ENCODE measurements around the gene USP19. TPM values are rescaled to one million over a fixed set of nuclear protein-coding genes. Genes with fewer than 3 reads are reported as not detected.
A peak's percentile ranks its signal among the peaks of the same experiment; 100 is the strongest.

USP19 gene
- total RNA-seq, 2 experiments from 2014 or later = 63.5 to 72.6 TPM

DNA sequence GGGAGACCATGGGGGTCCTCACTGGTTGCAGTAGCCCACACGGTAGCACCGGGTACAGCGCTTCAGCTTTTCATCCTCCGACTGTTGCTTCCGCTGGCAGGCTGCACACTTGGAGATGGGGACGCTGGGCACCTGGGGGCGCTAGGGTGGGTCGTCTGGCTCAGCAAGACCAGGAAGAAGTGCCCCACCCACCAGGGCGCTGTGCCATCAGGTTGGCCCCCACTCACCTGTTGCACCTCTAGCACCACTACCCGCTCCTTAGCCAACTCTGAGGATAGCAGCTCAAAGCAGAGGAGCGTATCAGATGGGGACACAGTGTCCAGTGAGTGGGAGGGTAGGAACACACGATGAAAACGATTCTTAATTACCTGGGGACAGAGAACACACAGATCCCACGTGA is 8.4 kb downstream of the USP19 start:
- ChIA-PET POLR2A (no interaction called here), CTCF (interaction anchor here (2.4 kb wide), 1 partner anchor 17 kb away, joined by 10 read pairs; no protein-coding TSS in a partner anchor)

GRCh38 chr3:49111347-49111746 is 9.3 kb downstream of the USP19 start:
- H3K27ac Mint-ChIP-seq = no peak overlapping the region
- H3K27me3 Mint-ChIP-seq = no peaks in the 10 kb centered on the region
- no peak for DNase-seq
- no peaks in the 10 kb centered on the region for H3K4me1 Mint-ChIP-seq
- POLR2A ChIA-PET = no interaction called here
- CTCF ChIA-PET = interaction anchor here (2.4 to 3.8 kb wide), 2 partner anchors 10 to 16 kb away, joined by 10 to 17 read pairs; partner anchors contain the start of gene USP19
- H3K36me3 Mint-ChIP-seq (ENCODE audit: low read depth) = peaks cover 48% of the 10 kb centered on the region
- H3K4me3 Mint-ChIP-seq = no peak overlapping the region
- no peaks in the 10 kb centered on the region for H3K9me3 Mint-ChIP-seq

More for the DNA sequence above, 8.4 kb downstream of the USP19 start:
- Mint-ChIP-seq H3K27ac (no peak overlapping the region), H3K36me3 (ENCODE audit: low read depth) (peaks cover 51% of the 10 kb centered on the region), H3K4me3 (no peak overlapping the region), H3K4me1 (no peaks in the 10 kb centered on the region), H3K27me3 (no peaks in the 10 kb centered on the region), H3K9me3 (no peaks in the 10 kb centered on the region)
- no peak for DNase-seq

GRCh38 chr3:49110780-49111179 is 9.8 kb downstream of the USP19 start:
- CTCF ChIA-PET = interaction anchor here (2.4 to 3.8 kb wide), 2 partner anchors 10 to 15 kb away, joined by 10 to 17 read pairs; partner anchors contain the start of gene USP19
- H3K27me3 Mint-ChIP-seq = no peaks in the 10 kb centered on the region
- POLR2A ChIA-PET = no interaction called here
- no peaks in the 10 kb centered on the region for H3K9me3 Mint-ChIP-seq
- no peak overlapping the region for H3K27ac Mint-ChIP-seq
- peaks cover 4% of the 10 kb centered on the region for H3K4me1 Mint-ChIP-seq
- H3K4me3 Mint-ChIP-seq = no peak overlapping the region
- no peak for DNase-seq
- peaks cover 43% of the 10 kb centered on the region for H3K36me3 Mint-ChIP-seq (ENCODE audit: low read depth)

GRCh38 chr3:49108346-49108745 is 12.3 kb downstream of the USP19 start:
- no peaks in the 10 kb centered on the region for H3K9me3 Mint-ChIP-seq
- no peak overlapping the region for H3K4me3 Mint-ChIP-seq
- ChIA-PET CTCF (interaction anchor here (1.3 to 3.8 kb wide), 2 partner anchors 13 to 14 kb away, joined by 7 to 17 read pairs; partner anchors contain the start of genes QRICH1 and USP19), POLR2A (no interaction called here)
- no peak overlapping the region for H3K27ac Mint-ChIP-seq
- H3K4me1 Mint-ChIP-seq = peaks cover 24% of the 10 kb centered on the region
- H3K27me3 Mint-ChIP-seq = no peaks in the 10 kb centered on the region
- no peak for DNase-seq
- peaks cover 35% of the 10 kb centered on the region for H3K36me3 Mint-ChIP-seq (ENCODE audit: low read depth)

GRCh38 chr3:49104427-49105291 is 16.0 kb downstream of the USP19 start, which contains the start of gene QARS1:
TSS of gene QARS1 (minus strand) at chr3:49104757. CDS start at chr3:49104733, 24 bp downstream.
- CTCF ChIA-PET = interaction anchor here (0.9 to 4.2 kb wide), 4 partner anchors 10 to 115 kb away, joined by 3 to 24 read pairs (median 4); partner anchors contain the start of genes NDUFAF3 and QRICH1
- DNase-seq = peak; percentile 94
- peak within 1 kb of the TSS; percentile 99 for H3K4me3 Mint-ChIP-seq
- H3K36me3 Mint-ChIP-seq (ENCODE audit: low read depth) = peaks cover 45% of the 10 kb centered on the region
- H3K27me3 Mint-ChIP-seq = no peaks in the 10 kb centered on the region
- H3K4me1 Mint-ChIP-seq = peaks cover 30% of the 10 kb centered on the region
- H3K9me3 Mint-ChIP-seq = no peaks in the 10 kb centered on the region
- POLR2A ChIA-PET = interaction anchor here (1.0 kb wide), 2 partner anchors 9 to 10 kb away, joined by 3 to 4 read pairs; no protein-coding TSS in a partner anchor
- H3K27ac Mint-ChIP-seq = peak within 1 kb of the TSS; percentile 99

- H3K27me3 Mint-ChIP-seq = no peaks in the 10 kb centered on the region
- peaks cover 30% of the 10 kb centered on the region for H3K4me1 Mint-ChIP-seq
- CTCF ChIA-PET = interaction anchor here (0.9 to 4.2 kb wide), 4 partner anchors 10 to 115 kb away, joined by 3 to 24 read pairs (median 4); partner anchors contain the start of genes NDUFAF3 and QRICH1
- H3K36me3 Mint-ChIP-seq (ENCODE audit: low read depth) = peaks cover 44% of the 10 kb centered on the region
- H3K9me3 Mint-ChIP-seq = no peaks in the 10 kb centered on the region
- H3K4me3 Mint-ChIP-seq = peak overlapping the region; percentile 99
- H3K27ac Mint-ChIP-seq = peak overlapping the region; percentile 99
- POLR2A ChIA-PET = interaction anchor here (1.0 kb wide), 1 partner anchor 8 kb away, joined by 3 read pairs; no protein-coding TSS in a partner anchor
- DNase-seq = no peak
These were observed 16.6 kb downstream of the USP19 start for GRCh38 chr3:49104052-49104426.

GRCh38 chr3:49100046-49100615 is 20.5 kb downstream of the USP19 start:
- no peak for DNase-seq
- CTCF ChIA-PET = no interaction called here
- H3K27me3 Mint-ChIP-seq = no peaks in the 10 kb centered on the region
- H3K9me3 Mint-ChIP-seq = no peaks in the 10 kb centered on the region
- H3K36me3 Mint-ChIP-seq (ENCODE audit: low read depth) = peaks cover 54% of the 10 kb centered on the region
- H3K4me3 Mint-ChIP-seq = no peak overlapping the region
- POLR2A ChIA-PET = no interaction called here
- no peak overlapping the region for H3K27ac Mint-ChIP-seq
- H3K4me1 Mint-ChIP-seq = peaks cover 21% of the 10 kb centered on the region

DNA sequence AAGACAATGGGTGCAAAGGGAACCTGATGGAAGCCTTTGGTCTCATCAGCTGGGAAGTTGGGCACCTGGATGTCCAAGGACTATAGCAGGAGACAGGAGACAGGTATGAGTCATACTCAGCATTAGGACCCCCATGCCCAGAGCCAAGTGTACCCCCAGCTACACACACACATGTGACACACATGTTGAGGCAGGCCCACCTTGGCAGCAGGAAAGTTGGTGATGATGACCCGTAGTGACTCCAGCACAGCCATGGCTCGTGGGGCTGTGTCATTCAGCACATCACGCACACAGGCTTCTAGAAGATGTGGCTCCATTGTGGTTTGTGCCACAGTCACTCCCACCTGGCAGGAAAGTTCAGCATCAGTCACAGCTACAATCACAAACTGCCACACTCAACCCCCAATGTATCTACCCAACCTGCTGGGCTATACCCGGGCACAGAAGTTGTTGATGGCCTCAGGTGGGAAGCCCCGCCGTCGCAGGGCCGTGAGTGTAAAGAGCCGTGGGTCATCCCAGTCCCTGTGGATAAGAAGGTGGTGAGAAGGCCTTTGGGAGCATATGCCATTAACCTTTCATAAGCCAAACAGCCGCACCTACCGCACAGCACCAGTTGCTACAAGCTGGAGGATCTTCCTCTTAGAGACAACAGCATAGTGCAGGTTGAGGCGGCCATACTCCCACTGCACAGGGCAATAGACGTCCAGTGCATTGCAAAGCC is 21.6 kb downstream of the USP19 start:
- no peak for DNase-seq
- POLR2A ChIA-PET = no interaction called here
- no peaks in the 10 kb centered on the region for H3K9me3 Mint-ChIP-seq
- H3K27ac Mint-ChIP-seq = no peak overlapping the region
- H3K36me3 Mint-ChIP-seq (ENCODE audit: low read depth) = peaks cover 54% of the 10 kb centered on the region
- CTCF ChIA-PET = interaction anchor here (0.6 kb wide), 1 partner anchor 358 kb away, joined by 6 read pairs; no protein-coding TSS in a partner anchor
- no peak overlapping the region for H3K4me3 Mint-ChIP-seq
- no peaks in the 10 kb centered on the region for H3K27me3 Mint-ChIP-seq
- H3K4me1 Mint-ChIP-seq = peaks cover 19% of the 10 kb centered on the region

- CTCF ChIA-PET = no interaction called here
- Mint-ChIP-seq H3K4me1 (peaks cover 13% of the 10 kb centered on the region), H3K4me3 (no peak overlapping the region), H3K27ac (no peak overlapping the region), H3K27me3 (no peaks in the 10 kb centered on the region), H3K9me3 (no peaks in the 10 kb centered on the region), H3K36me3 (ENCODE audit: low read depth) (peaks cover 51% of the 10 kb centered on the region)
- POLR2A ChIA-PET = interaction anchor here (0.6 kb wide), 1 partner anchor 13 kb away, joined by 4 read pairs; no protein-coding TSS in a partner anchor
- no peak for DNase-seq
These were observed 22.2 kb downstream of the USP19 start for GRCh38 chr3:49098429-49098828.

- DNase-seq = peak; percentile 99
- Mint-ChIP-seq H3K4me1 (peaks cover 33% of the 10 kb centered on the region), H3K9me3 (no peaks in the 10 kb centered on the region), H3K36me3 (ENCODE audit: low read depth) (peaks cover 31% of the 10 kb centered on the region), H3K4me3 (peak within 1 kb of the TSS; percentile 93), H3K27me3 (no peaks in the 10 kb centered on the region), H3K27ac (peak within 1 kb of the TSS; percentile 96)
- POLR2A ChIA-PET = interaction anchor here (0.5 to 2.0 kb wide), 5 partner anchors 11 to 87 kb away, joined by 3 to 10 read pairs (median 5); partner anchors contain the start of genes IMPDH2 and WDR6
- CTCF ChIA-PET = interaction anchor here (0.5 to 5.7 kb wide), 23 partner anchors 9 to 557 kb away, joined by 3 to 27 read pairs (median 5); partner anchors contain the start of genes ARIH2, DALRD3, LAMB2 and NDUFAF3
These were observed 26.5 kb downstream of the USP19 start, which contains the start of gene QRICH1 for GRCh38 chr3:49093853-49094767. TSS of gene QRICH1 (minus strand) at chr3:49094071. CDS start at chr3:49077017, 17,054 bp downstream.

All from activated CD4-positive, alpha-beta T cell treated with anti-CD3 and anti-CD28 coated beads, Interleukin-2, amount 10 ng/mL, durations not matched to agents 7 days and 5 days (primary cell).